Measurements from ENCODE around the gene ELOVL5.

ELOVL5 gene

DNA sequence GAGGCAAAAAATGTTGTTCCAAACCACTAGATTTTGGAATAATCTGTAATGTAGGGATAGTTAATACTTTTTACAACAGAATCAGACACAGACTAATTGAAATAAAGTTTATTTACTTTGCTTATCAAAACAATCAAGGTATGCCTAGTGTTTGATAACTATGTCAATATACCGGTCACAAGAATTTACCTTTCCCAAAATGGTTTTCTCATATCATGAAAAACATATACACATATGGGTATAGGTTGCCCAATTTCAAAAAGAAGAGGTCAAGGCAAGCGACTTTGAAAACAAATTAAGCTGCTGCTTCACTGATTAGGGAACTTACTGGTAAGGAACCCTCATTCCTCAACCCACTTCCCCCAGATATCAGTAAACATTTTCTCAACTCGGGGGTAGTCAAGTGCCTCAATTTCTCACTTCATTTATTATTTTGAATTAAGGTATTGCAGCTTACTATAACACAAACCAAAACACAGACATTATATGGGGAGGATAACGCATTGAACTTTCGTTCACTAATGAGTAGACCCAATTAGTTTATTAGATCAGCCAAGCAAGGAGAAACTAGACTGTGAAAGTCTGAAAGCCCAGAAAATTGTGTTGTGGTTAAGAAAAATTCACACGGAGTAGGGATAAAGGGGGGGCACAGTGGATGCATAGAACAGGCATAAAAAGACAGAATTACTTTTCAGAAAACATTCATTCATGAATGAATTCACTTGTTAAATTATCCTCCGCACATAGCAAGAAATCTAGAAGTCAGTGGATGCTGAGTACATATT lies 9.0 kb upstream of the ELOVL5 start:
- peaks cover 2% of the 10 kb centered on the region for H3K9me3 ChIP-seq (ENCODE audit: severe bottlenecking)
- no peaks in the 10 kb centered on the region for H3K27me3 ChIP-seq (ENCODE audit: insufficient read depth, low read depth, severe bottlenecking)
- H3K36me3 ChIP-seq, result no peaks in the 10 kb centered on the region
- no peak overlapping the region for H3K4me3 ChIP-seq (ENCODE audit: low read depth, low read length)
- no peak for DNase-seq
- H3K27ac ChIP-seq, result no peak overlapping the region; the same call in 1 of the 2 replicates
- TF ChIP-seq, protein P1, sequence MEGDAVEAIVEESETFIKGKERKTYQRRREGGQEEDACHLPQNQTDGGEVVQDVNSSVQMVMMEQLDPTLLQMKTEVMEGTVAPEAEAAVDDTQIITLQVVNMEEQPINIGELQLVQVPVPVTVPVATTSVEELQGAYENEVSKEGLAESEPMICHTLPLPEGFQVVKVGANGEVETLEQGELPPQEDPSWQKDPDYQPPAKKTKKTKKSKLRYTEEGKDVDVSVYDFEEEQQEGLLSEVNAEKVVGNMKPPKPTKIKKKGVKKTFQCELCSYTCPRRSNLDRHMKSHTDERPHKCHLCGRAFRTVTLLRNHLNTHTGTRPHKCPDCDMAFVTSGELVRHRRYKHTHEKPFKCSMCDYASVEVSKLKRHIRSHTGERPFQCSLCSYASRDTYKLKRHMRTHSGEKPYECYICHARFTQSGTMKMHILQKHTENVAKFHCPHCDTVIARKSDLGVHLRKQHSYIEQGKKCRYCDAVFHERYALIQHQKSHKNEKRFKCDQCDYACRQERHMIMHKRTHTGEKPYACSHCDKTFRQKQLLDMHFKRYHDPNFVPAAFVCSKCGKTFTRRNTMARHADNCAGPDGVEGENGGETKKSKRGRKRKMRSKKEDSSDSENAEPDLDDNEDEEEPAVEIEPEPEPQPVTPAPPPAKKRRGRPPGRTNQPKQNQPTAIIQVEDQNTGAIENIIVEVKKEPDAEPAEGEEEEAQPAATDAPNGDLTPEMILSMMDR (IDR thresholded peaks at IDR 0.05; ENCODE audit: low read depth, low read length), result no peak

DNA sequence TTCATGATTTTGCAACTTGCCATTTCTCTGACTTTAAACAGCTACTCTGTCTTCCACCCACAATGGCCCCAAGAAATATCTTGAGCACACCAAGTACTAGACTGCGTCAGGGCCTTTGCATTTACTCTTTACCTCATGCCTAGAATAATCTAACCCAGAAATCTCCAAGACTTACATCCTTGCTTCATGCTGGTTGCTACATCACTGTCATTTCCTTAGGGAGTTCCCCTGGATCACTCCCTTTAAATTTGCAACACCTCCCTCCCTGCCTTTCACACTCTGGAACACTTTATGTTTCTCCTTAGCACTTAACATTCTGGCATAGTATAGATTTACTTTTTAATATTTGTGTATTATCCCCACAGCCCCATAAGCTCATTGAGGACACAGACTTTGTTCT lies 4.9 kb upstream of the ELOVL5 start:
- Histone ChIP-seq H3K27me3 (ENCODE audit: insufficient read depth, low read depth, severe bottlenecking) (no peaks in the 10 kb centered on the region), H3K36me3 (0 out of 2 replicates have a peak, but pooled peaks cover under 1% of the 10 kb centered on the region), H3K4me3 (ENCODE audit: low read depth, low read length) (no peak overlapping the region), H3K9me3 (ENCODE audit: severe bottlenecking) (peaks cover 4% of the 10 kb centered on the region), H3K27ac (no peak overlapping the region)
- TF ChIP-seq, protein P1 (IDR thresholded peaks at IDR 0.05; ENCODE audit: low read depth, low read length), result no peak
- no peak for DNase-seq

DNA sequence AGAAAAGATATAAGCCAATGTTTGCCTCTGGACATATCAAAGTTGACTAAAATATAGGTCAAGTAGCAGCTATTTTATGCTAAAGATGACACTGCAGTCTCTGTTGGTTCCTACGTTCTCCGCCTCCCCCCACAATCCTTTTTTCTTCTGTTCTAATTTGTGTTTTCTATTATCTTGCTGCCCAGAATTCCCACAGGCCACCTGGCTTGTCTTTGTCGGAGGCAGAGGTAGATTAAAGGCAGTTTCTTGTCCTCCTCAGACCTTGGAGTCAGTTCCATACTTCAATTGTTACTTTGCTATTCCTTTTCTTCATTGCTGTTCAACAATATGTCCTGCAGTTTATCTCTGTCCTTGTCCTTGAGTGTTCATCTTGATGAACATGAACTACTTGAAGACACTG lies 3.6 kb upstream of the ELOVL5 start:
- peaks cover 3% of the 10 kb centered on the region; the same call in 1 of the 2 replicates for H3K36me3 ChIP-seq
- no peak overlapping the region for H3K27ac ChIP-seq
- TF ChIP-seq, protein P1 (IDR thresholded peaks at IDR 0.05; ENCODE audit: low read depth, low read length), result no peak
- no peak overlapping the region for H3K4me3 ChIP-seq (ENCODE audit: low read depth, low read length)
- no peaks in the 10 kb centered on the region for H3K27me3 ChIP-seq (ENCODE audit: insufficient read depth, low read depth, severe bottlenecking)
- no peak for DNase-seq
- H3K9me3 ChIP-seq (ENCODE audit: severe bottlenecking), result peaks cover 4% of the 10 kb centered on the region

DNA sequence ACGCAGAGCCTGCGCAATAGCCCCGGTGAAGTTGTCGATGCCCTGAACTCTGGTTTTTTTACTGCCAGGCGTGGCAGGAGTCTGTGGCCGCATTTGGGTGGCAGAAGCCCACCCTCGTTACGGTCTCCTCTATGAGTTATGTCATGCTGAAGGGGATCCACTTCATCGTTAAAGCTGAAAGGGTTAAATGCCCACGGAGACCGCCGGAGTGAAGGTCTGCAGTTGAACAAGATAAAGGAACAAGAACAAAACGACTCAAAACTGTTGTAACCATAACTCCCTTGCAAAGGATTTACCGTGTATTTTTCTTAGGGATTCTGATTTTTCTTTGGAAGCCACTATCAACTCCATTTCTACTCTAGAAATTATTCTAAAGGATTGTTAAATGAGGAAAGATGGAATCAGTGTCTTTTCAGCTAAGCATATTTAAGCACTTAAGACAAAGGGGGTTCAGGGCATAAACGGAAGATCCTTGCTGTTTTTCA lies 501 bp upstream of the ELOVL5 start:
- Histone ChIP-seq H3K27ac (peak overlapping the region; percentile 90), H3K36me3 (peaks cover 14% of the 10 kb centered on the region), H3K27me3 (ENCODE audit: insufficient read depth, low read depth, severe bottlenecking) (no peaks in the 10 kb centered on the region), H3K9me3 (ENCODE audit: severe bottlenecking) (peaks cover 4% of the 10 kb centered on the region), H3K4me3 (ENCODE audit: low read depth, low read length) (peak overlapping the region; percentile 80)
- TF ChIP-seq, protein P1 (IDR thresholded peaks at IDR 0.05; ENCODE audit: low read depth, low read length), result no peak
- DNase-seq, result no peak

DNA sequence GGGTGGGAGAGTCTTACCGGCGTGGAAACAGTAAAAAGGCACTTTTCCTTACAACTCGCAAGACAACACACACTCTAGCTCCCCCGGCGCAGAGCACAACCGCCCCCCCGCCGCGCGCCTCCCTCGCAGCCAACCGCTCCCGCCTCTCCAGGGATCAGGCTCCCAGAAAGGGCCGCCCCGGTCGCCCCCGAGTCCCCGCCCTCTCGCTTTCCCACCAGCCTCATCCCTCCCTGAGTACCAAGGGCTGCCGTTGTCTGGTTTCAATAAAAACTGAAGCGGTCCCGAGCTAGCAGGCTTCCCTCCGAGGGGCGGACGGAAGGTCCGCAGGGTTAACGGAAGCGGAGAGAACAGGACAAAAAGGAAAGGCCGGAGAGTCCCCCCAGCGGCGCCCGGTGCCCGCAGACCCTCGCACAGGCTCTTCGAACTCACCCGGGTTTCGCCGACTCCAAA lies 804 bp downstream of the ELOVL5 start:
- Histone ChIP-seq H3K4me3 (ENCODE audit: low read depth, low read length) (peak overlapping the region; percentile 80), H3K27me3 (ENCODE audit: insufficient read depth, low read depth, severe bottlenecking) (no peaks in the 10 kb centered on the region), H3K9me3 (ENCODE audit: severe bottlenecking) (peaks cover 4% of the 10 kb centered on the region), H3K36me3 (peaks cover 18% of the 10 kb centered on the region), H3K27ac (peak overlapping the region; percentile 90)
- TF ChIP-seq, protein P1 (IDR thresholded peaks at IDR 0.05; ENCODE audit: low read depth, low read length), result 0 out of 2 replicates have a peak, but pooled peaks have one; percentile 1
- DNase-seq, result peak; percentile 96

All from WERI-Rb-1 (cell line).